ENCODE measurements around the gene MYL6. TPM values are rescaled to one million over a fixed set of nuclear protein-coding genes. Genes with fewer than 3 reads are reported as not detected.
A peak's percentile ranks its signal among the peaks of the same experiment; 100 is the strongest.

The MYL6 gene
- polyA plus RNA-seq, 1 donor from 2014 or later: 3,234 TPM

DNA sequence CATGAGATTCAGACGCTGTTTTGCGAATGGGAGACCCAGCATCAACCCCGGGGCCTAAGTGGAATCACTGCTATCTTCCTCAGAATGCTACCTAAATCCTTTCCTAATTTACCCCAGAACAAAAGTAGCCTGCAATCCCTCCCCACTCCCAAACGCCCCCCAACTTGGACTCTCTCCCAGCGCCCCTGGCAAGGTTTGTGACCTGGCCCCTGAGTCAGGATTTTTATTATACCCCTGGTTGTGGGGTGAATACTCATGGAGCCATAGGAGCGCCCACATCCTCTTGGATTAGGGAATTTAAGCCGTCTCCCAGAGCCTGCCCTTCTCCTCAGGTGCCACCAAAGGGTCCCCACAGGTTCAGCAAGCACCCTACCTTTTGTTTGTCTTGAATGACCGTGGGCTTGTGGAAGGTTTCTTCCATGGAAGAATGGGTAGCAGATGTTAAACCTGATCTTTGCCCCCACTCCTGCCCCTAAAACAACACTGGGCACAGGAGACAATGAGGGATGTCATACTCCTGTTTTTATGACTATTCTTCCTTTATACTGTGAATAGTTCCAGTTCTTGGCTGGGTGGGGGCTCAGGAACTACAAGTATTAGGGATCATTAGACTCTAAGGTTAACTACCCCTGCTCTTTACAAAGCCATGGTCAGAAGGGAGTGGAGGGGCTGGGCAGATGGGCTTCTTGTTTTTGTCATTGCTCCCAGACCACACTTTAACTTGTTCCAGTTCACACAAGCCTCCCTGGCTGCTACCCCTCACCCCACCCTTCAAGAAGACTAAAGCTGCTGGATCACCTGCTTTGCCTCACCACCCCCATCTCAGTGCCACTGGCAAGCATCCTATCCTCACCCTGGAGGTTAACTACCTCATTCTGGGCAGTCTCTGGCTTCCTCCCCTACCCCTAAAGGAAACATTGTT, 5.1 kb upstream of the MYL6 start:
- Histone ChIP-seq H3K27ac (ENCODE audit: low read length) (peak overlapping the region; percentile 85), H3K9ac (ENCODE audit: low read length) (peak overlapping the region; percentile 80), H2AFZ (ENCODE audit: low read depth, low read length) (peak overlapping the region; percentile 36)

DNA sequence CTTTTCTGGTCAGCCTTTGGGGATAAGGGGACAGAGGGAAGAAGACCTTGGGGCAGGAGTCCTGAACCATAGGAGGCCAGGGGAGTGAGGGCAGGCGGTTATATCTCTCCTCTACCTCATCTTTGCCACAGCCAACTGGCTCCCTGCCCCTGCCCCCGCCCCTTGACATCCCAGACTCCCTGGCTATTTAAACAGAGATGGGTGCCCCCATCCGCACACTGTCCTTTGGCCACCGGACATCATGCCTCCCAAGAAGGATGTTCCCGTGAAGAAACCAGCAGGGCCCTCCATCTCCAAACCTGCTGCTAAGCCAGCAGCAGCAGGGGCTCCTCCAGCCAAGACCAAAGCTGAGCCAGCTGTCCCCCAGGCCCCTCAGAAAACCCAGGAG, 4.5 kb upstream of the MYL6 start:
- H4K20me1 ChIP-seq (ENCODE audit: insufficient read depth): no peaks in the 10 kb centered on the region
- H3K79me2 ChIP-seq (replicated peaks; ENCODE audit: insufficient read depth, low read length): peaks cover 18% of the 10 kb centered on the region
- H2AFZ ChIP-seq (ENCODE audit: low read depth, low read length): no peak overlapping the region
- peak overlapping the region; percentile 73 for H3K4me3 ChIP-seq (ENCODE audit: low read length)
- peak overlapping the region; percentile 99 for H3K4me2 ChIP-seq (ENCODE audit: low read length)
- no peaks in the 10 kb centered on the region for H3K36me3 ChIP-seq (ENCODE audit: insufficient read depth, low read length)
- peaks cover 3% of the 10 kb centered on the region for H3F3A ChIP-seq (ENCODE audit: insufficient read depth, low read length, poor library complexity, severe bottlenecking)
- no peaks in the 10 kb centered on the region for H3K9me3 ChIP-seq (ENCODE audit: low read length)
- peak overlapping the region; percentile 80 for H3K9ac ChIP-seq (ENCODE audit: low read length)
- no peak overlapping the region for H3K27ac ChIP-seq (ENCODE audit: low read length)
- no peaks in the 10 kb centered on the region for H3K9me2 ChIP-seq (ENCODE audit: insufficient read depth, low read length)
- H3K27me3 ChIP-seq (ENCODE audit: insufficient read depth, low read depth, low read length): no peaks in the 10 kb centered on the region
- TF ChIP-seq, protein P1, sequence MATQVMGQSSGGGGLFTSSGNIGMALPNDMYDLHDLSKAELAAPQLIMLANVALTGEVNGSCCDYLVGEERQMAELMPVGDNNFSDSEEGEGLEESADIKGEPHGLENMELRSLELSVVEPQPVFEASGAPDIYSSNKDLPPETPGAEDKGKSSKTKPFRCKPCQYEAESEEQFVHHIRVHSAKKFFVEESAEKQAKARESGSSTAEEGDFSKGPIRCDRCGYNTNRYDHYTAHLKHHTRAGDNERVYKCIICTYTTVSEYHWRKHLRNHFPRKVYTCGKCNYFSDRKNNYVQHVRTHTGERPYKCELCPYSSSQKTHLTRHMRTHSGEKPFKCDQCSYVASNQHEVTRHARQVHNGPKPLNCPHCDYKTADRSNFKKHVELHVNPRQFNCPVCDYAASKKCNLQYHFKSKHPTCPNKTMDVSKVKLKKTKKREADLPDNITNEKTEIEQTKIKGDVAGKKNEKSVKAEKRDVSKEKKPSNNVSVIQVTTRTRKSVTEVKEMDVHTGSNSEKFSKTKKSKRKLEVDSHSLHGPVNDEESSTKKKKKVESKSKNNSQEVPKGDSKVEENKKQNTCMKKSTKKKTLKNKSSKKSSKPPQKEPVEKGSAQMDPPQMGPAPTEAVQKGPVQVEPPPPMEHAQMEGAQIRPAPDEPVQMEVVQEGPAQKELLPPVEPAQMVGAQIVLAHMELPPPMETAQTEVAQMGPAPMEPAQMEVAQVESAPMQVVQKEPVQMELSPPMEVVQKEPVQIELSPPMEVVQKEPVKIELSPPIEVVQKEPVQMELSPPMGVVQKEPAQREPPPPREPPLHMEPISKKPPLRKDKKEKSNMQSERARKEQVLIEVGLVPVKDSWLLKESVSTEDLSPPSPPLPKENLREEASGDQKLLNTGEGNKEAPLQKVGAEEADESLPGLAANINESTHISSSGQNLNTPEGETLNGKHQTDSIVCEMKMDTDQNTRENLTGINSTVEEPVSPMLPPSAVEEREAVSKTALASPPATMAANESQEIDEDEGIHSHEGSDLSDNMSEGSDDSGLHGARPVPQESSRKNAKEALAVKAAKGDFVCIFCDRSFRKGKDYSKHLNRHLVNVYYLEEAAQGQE (IDR thresholded peaks at IDR 0.05; ENCODE audit: borderline replicate concordance): no peak
- TF ChIP-seq RAD21 (conservative IDR thresholded peaks at IDR 0.05) (no peak), SMC3 (conservative IDR thresholded peaks at IDR 0.05; ENCODE audit: poor library complexity) (no peak), EZH2 (IDR thresholded peaks at IDR 0.05; ENCODE audit: borderline replicate concordance, insufficient read depth, low read length, poor library complexity, severe bottlenecking) (no peak), POLR2AphosphoS5 (IDR thresholded peaks at IDR 0.05) (no peak), MXI1 (conservative IDR thresholded peaks at IDR 0.05; ENCODE audit: poor library complexity, severe bottlenecking) (no peak), EP300 (conservative IDR thresholded peaks at IDR 0.05; ENCODE audit: poor library complexity, severe bottlenecking) (no peak)
- TF ChIP-seq, protein P2, sequence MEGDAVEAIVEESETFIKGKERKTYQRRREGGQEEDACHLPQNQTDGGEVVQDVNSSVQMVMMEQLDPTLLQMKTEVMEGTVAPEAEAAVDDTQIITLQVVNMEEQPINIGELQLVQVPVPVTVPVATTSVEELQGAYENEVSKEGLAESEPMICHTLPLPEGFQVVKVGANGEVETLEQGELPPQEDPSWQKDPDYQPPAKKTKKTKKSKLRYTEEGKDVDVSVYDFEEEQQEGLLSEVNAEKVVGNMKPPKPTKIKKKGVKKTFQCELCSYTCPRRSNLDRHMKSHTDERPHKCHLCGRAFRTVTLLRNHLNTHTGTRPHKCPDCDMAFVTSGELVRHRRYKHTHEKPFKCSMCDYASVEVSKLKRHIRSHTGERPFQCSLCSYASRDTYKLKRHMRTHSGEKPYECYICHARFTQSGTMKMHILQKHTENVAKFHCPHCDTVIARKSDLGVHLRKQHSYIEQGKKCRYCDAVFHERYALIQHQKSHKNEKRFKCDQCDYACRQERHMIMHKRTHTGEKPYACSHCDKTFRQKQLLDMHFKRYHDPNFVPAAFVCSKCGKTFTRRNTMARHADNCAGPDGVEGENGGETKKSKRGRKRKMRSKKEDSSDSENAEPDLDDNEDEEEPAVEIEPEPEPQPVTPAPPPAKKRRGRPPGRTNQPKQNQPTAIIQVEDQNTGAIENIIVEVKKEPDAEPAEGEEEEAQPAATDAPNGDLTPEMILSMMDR (IDR thresholded peaks at IDR 0.05; ENCODE audit: poor library complexity, severe bottlenecking): no peak

More for the DNA sequence above, 5.1 kb upstream of the MYL6 start:
- H3K4me3 ChIP-seq (ENCODE audit: low read length): peak overlapping the region; percentile 73
- no peaks in the 10 kb centered on the region for H3K9me3 ChIP-seq (ENCODE audit: low read length)
- H3K36me3 ChIP-seq (ENCODE audit: insufficient read depth, low read length): no peaks in the 10 kb centered on the region
- H3K79me2 ChIP-seq (replicated peaks; ENCODE audit: insufficient read depth, low read length): peaks cover 14% of the 10 kb centered on the region
- H3K4me2 ChIP-seq (ENCODE audit: low read length): peak overlapping the region; percentile 99
- peaks cover 3% of the 10 kb centered on the region for H3F3A ChIP-seq (ENCODE audit: insufficient read depth, low read length, poor library complexity, severe bottlenecking)
- no peaks in the 10 kb centered on the region for H3K27me3 ChIP-seq (ENCODE audit: insufficient read depth, low read depth, low read length)
- TF ChIP-seq TAF1 (IDR thresholded peaks at IDR 0.05; ENCODE audit: low read depth) (no peak), MXI1 (conservative IDR thresholded peaks at IDR 0.05; ENCODE audit: poor library complexity, severe bottlenecking) (no peak), SMC3 (conservative IDR thresholded peaks at IDR 0.05; ENCODE audit: poor library complexity) (no peak), EP300 (conservative IDR thresholded peaks at IDR 0.05; ENCODE audit: poor library complexity, severe bottlenecking) (no peak), POLR2AphosphoS5 (IDR thresholded peaks at IDR 0.05) (no peak), EZH2 (IDR thresholded peaks at IDR 0.05; ENCODE audit: borderline replicate concordance, insufficient read depth, low read length, poor library complexity, severe bottlenecking) (no peak), RAD21 (conservative IDR thresholded peaks at IDR 0.05) (no peak)
- TF ChIP-seq, protein P2 (IDR thresholded peaks at IDR 0.05; ENCODE audit: poor library complexity, severe bottlenecking): no peak
- TF ChIP-seq, protein P1 (IDR thresholded peaks at IDR 0.05; ENCODE audit: borderline replicate concordance): no peak
- H4K20me1 ChIP-seq (ENCODE audit: insufficient read depth): no peaks in the 10 kb centered on the region
- H3K9me2 ChIP-seq (ENCODE audit: insufficient read depth, low read length): no peaks in the 10 kb centered on the region
